NB4 (cell line): ENCODE data around the gene MCF2L.

Source experiments
- DNase-seq: peaks from one replicate; pipeline ENCODE4 v3.0.0; 2010; ENCODE audit warnings: low read depth
- H3K4me3 ChIP-seq: one replicate; pipeline ENCODE4 v1.5.1; 2011; ENCODE audit warnings: mild to moderate bottlenecking, low read depth, low read length, moderate library complexity
- CTCF ChIP-seq: IDR thresholded peaks from one replicate; pipeline ENCODE4 v1.5.1; 2012; ENCODE audit warnings: low read depth, low read length
- MAX ChIP-seq: IDR thresholded peaks from 2 replicates; pipeline ENCODE4 v1.6.1; 2011; ENCODE audit warnings: low read depth, low read length
- MYC ChIP-seq: IDR thresholded peaks from 2 replicates; pipeline ENCODE4 v1.6.1; 2011; ENCODE audit warnings: low read depth, low read length
- POLR2A ChIP-seq: IDR thresholded peaks from 2 replicates; pipeline ENCODE4 v1.6.1; 2011; ENCODE audit warnings: mild to moderate bottlenecking; ENCODE audit not compliant: insufficient read length; ENCODE audit errors: extremely low read depth

MCF2L gene

GRCh38 chr13:113031465-113031864 lies 62.5 kb downstream of the MCF2L start:
- H3K4me3 ChIP-seq, result no peak overlapping the region
- TF ChIP-seq MAX, result no peak
- no peak for TF ChIP-seq POLR2A
- TF ChIP-seq CTCF, result no peak
- TF ChIP-seq MYC, result no peak
- DNase-seq, result no peak

- TF ChIP-seq POLR2A (no peak), CTCF (no peak), MYC (no peak), MAX (no peak)
- DNase-seq, result no peak
- no peak overlapping the region for H3K4me3 ChIP-seq
Observed at GRCh38 chr13:113032291-113032690, 63.3 kb downstream of the MCF2L start.

- DNase-seq, result no peak
- H3K4me3 ChIP-seq, result no peak overlapping the region
- TF ChIP-seq CTCF, result no peak
- TF ChIP-seq POLR2A, result no peak
- no peak for TF ChIP-seq MYC
- no peak for TF ChIP-seq MAX
Observed at GRCh38 chr13:113033054-113033850, 64.2 kb downstream of the MCF2L start.

GRCh38 chr13:113034451-113035212 lies 65.6 kb downstream of the MCF2L start:
- DNase-seq, result peak; percentile 26
- TF ChIP-seq POLR2A (no peak), MYC (no peak), CTCF (peak; percentile 5)
- no peak overlapping the region for H3K4me3 ChIP-seq

GRCh38 chr13:113035213-113035800 lies 66.3 kb downstream of the MCF2L start:
- DNase-seq, result no peak
- no peak overlapping the region for H3K4me3 ChIP-seq
- TF ChIP-seq CTCF, result no peak

- TF ChIP-seq MAX (no peak), MYC (no peak), POLR2A (no peak), CTCF (no peak)
- no peak for DNase-seq
- no peak overlapping the region for H3K4me3 ChIP-seq
Observed at GRCh38 chr13:113036401-113036800, 67.4 kb downstream of the MCF2L start.
